ENCODE results near the gene ESRRB.

The ESRRB gene

GRCh38 chr14:76456891-76457586 is 81.1 kb downstream of the ESRRB start:
- no peak for DNase-seq

GRCh38 chr14:76457841-76458240 is 81.9 kb downstream of the ESRRB start:
- DNase-seq, result no peak

DNA sequence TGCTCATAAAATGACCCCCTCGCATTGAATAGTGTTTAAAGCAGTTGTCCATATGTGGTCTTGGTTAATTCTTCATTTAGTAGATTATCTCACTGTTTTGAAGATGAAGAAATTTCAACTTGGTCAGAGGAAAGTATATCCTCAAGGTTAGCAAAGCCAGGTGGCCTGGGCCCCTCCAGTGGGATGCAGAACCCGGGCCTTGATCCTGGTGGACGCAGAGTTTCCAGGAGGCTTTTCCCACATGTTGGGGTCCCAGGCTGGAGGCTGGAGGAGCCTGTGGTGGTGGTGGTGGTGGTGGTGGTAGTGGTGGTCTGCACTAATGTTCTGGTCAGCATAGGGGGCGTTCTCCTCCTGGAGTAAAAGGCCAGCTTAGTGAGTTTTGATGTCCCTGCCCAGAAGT is 85.9 kb downstream of the ESRRB start:
- DNase-seq, result no peak

DNA sequence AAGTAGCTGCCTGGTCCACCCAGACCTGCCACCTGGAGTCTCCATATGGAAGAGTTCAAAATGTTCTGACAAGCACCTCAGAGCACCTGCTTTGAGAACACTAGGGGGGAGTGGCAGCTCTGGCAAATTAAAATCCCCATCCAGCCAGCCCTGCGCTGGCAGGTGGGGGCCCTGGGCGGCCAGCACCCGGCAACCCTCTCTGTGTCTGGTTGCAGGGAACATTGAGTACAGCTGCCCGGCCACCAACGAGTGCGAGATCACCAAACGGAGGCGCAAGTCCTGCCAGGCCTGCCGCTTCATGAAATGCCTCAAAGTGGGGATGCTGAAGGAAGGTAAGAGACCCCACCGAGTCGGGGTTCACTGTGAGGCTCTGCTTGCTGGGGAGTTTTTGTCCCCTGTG is 86.4 kb downstream of the ESRRB start:
- DNase-seq, result no peak

GRCh38 chr14:76463105-76463504 is 87.2 kb downstream of the ESRRB start:
- no peak for DNase-seq

DNA sequence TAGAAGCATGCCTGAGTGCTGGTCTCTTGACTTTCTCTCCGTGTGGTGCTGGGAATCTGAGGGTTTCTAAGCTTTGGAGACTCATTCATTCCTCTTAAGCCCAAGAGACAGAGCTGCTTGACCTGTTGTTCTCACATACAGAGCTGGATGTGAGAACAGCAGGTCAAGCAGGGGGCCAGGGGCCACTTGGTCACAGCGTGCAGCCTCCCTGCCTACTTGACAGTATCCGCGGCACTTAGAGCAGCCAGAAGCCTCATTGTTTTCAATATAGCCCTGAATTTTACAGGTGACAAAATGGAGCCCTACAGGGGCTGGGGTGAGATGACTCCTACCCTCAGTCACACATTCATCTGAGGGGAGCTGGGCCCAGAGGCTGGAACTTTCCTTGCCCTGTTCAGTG is 88.9 kb downstream of the ESRRB start:
- no peak for DNase-seq

GRCh38 chr14:76465664-76466063 is 89.7 kb downstream of the ESRRB start:
- no peak for DNase-seq

DNA sequence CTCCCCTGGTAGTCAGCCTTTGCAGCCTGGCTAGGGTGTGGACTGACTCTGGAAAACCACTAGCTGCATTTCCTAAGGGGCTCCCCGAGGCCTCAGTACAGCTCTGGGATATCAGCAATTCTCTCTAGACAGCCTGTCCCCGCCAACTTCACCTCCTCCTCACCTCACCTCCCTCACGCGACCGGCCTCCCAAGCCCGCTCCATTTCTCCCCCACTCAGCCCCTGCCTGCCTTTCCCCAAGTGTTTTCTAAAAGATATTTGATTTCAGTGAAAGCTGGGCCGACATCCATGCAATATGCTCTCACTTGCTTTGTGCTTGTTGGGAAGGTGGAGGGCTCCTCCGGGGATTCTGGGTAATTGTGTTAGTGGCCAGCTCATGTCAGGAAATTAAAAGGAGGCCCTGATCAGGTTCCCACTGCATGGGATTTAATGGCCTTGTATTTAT is 91.8 kb downstream of the ESRRB start:
- DNase-seq, result no peak

- DNase-seq, result no peak
These were observed 96.3 kb downstream of the ESRRB start for GRCh38 chr14:76472199-76472723.

GRCh38 chr14:76473481-76474263 is 97.7 kb downstream of the ESRRB start:
- DNase-seq, result no peak

DNA sequence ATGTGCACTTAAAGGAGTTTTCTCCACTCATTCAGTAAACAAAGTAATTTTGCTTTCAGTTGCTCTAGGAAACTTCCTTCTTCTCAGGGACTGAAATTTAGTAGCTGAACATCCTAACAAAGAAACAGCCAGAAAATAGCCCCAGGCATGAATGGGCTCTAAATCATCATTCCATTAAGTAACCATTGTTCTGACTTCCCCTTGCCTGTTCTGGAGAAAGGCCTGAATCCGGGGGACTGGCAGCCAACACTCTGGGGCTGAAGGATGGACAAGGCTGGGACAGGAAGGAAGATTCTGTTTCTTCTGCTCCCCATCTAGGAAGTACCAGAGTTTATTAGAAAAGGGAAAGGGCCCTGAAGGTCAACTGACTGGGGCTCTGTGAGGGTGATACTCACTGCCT is 104.5 kb downstream of the ESRRB start:
- DNase-seq, result no peak

DNA sequence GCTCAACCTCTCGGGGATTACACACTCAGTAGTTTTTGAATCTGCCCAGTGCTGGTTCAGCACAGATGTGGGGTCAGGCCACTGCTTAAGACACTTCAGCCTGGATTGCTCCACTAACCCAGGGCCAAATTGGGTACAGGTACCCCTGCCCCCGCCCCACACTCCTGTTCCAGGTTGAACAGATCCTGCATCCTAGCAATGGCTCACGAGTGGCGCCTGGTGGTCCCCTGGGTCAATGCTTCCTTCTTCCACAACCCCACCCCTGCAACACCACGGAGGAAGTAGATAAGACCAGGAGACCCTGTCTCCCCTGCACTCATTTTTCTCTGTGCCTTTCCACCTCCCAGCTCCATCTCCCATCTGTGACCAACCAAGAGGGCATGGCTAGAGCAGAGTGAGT is 108.4 kb downstream of the ESRRB start:
- no peak for DNase-seq

DNA sequence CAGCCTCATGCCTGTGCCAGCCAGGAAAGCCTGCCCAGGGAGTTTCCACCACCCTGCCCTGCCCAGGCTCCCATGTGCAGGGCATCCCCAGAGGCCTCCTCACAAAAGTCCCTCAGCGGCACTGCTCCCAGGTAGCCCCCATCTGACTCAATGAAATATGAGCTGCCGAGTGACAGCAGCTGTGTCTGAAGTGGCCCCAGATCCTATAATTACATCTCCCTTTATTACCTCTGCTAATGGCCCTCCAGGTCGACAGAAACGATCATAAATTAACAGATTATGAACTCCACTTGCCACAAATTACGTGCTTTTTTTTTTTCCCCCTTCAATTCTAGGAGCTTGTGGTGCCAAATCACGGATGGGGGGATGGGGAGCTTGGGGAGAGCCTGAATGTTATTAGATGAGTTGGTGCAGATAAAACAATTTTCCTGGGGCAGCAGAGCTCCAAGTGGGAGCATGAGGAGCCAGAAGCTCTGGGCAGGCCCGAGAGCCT is 110.4 kb downstream of the ESRRB start:
- no peak for DNase-seq

DNA sequence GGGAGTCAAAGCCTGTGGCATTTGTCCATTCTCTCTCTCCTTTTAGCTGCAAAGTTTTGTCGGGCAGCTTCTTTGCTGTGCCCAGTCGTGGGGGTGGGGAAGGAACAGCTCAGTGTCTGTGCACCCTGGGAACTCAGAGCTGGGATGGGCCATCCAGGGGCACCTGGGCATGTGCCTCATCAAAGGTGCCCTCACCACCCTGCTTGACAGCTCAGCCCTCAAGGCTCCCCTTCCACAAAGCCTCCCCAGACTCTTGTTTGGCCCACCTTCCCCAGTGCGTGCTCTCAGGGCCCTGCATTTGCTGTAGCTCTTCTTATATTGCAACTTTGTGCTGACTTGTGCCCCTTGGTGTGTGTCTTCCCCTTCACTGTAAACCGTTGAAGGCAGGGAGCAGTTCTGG is 112.6 kb downstream of the ESRRB start:
- no peak for DNase-seq

DNA sequence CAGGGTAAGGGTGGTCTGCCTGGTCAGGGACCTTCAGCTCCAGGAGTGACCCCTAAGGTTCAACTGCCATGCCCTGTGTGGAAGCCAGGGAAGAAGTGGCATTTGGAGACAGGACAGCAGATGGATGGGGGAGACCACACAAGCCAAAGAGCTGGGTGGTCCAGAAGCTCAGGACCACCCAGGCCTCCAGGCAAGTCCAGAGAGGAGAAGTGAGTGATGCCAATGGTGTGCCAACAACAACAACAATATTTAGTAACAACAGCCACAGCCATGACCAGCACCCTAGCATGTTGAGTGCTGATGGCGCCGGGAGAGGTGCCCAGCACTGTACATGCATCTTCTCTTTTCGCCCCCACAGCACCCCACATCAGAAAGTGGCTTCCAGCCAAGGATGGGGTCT is 113.7 kb downstream of the ESRRB start:
- DNase-seq, result no peak

- no peak for DNase-seq
These were observed 114.2 kb downstream of the ESRRB start for GRCh38 chr14:76490111-76490510.

GRCh38 chr14:76490735-76491134 is 114.8 kb downstream of the ESRRB start:
- no peak for DNase-seq

GRCh38 chr14:76491172-76491930 is 115.4 kb downstream of the ESRRB start:
- DNase-seq, result no peak

DNA sequence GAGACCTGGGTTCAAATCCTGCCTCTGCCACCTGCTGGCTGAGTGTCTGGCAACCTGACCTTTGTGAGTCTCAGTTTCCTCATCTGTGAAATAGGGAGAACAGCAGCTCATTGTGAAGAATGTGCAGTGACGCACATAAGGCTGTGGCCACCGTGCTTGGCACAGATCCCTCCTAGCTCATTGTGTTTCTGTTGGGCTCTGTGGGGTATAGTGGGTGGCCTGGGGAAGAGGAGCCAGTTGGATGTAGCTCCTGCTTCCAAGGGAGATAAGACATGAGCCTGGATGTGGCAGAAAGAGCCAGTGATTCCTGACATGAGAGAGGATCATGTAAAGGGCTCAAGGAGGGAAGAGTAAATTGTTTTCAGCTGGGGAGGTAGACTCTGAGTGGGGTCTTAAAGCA is 120.0 kb downstream of the ESRRB start:
- no peak for DNase-seq

GRCh38 chr14:76496595-76496994 is 120.7 kb downstream of the ESRRB start:
- no peak for DNase-seq

DNA sequence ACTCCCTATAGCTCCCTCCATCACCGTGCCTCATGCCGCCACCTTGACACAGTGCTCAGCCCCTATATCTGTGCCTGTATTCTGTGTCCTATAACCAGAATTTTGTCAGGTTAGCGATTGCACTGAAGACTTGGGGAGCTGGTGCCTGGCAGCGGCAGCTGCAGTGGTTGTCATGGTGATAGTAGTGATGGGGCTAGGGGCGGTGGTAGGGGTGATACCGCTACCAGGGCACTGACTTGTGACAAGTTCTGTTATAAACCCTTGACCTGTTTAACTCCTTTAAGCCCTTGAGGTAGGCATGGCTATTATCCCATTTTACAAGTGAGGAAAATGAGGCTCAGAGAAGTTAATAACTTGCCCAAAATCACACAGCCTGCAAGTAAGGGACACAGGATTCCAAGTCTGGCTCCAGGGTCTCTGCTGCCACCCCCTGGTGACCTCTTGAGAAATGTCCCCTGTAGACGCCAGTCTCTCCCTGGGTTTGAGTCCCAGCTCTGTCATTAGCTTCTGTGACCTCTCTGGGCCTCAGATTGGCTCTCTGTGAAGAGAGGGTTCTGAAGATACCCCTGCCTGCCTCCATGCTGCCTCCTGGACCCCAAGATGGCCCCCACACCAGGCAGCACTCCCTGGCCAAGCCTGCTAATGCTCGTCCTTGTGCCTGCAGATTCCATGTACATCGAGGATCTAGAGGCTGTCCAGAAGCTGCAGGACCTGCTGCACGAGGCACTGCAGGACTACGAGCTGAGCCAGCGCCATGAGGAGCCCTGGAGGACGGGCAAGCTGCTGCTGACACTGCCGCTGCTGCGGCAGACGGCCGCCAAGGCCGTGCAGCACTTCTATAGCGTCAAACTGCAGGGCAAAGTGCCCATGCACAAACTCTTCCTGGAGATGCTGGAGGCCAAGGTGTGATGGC is 121.9 kb downstream of the ESRRB start:
- peak; percentile 50 for DNase-seq

- no peak for DNase-seq
These were observed 122.6 kb downstream of the ESRRB start for GRCh38 chr14:76498463-76498935.
